NCI-H1436 (cell line): ENCODE measurements around the gene ZNF836.
"Not testable (repeated sequence)": the region's sequence is repeated elsewhere in the genome, so short reads cannot be mapped to it uniquely, and the experiment has no call there.

Experiments used
- DNase-seq: peaks from one replicate; lab custom pipeline; 2025; lab: John Stamatoyannopoulos, UW

The ZNF836 gene

GRCh38 chr19:52171321-52172169 is at the start of gene ZNF836:
ZNF836 (minus strand) TSS chr19:52171621; CDS start chr19:52168072, 3,549 bp downstream.
- DNase-seq, result peak; percentile 93

DNA sequence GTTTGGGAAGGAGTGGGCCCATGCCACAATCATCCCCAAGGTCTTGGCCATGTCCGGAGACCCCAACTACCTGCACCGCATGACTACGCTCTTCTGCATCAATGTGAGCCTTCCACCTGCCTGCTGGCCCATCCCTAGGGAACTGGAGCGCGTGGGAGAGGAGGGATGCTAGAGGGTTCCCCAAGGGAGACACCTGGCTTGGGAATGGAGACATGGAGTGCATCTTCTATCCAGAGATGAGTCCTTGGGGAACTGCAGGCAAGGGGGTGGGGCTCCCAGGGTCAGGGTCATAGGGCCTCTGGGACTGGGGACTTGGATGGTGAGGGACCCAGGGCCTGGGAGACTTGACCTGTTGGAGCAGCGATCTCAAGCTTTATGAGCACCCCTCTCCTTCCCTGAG is 49.6 kb upstream of the ZNF836 start:
- DNase-seq, result no peak

GRCh38 chr19:52219611-52220010 is 48.2 kb upstream of the ZNF836 start:
- no peak for DNase-seq

GRCh38 chr19:52217576-52217975 is 46.2 kb upstream of the ZNF836 start:
- no peak for DNase-seq

DNA sequence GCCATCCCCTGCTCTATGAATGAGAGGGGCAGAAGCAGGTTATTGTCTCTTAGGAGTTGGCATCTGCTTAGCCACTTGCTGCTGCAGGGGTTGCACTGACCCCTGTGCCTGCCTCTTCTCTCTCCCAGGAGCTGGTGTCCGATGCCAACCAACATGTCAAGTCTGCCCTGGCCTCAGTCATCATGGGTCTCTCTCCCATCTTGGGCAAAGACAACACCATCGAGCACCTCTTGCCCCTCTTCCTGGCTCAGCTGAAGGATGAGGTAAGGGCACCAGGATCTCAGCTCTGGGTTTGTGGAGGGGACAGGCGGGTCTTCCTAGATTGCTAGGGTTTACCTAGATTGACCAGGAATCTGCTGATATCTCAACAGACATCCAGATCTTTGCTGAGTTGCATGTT is 45.0 kb upstream of the ZNF836 start:
- no peak for DNase-seq

DNA sequence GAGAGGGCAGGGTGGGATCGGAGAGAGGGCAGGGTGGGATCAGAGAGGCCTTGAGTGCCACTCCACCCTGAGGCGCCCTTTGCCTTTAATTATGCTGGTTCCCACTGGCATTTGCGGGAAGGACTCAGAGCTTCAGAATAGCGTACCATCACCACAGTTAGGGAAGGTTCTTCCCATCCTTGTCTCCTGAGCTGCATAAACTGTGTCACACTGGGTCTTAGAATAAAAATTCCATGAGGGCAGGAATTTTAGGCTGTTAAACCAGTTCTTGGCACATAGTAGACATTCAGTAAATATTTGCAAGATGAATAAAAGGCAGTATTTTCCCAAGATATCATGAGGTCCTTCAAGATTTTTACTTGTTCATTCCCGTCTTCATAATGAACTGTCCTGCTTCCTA is 42.8 kb upstream of the ZNF836 start:
- DNase-seq, result no peak

DNA sequence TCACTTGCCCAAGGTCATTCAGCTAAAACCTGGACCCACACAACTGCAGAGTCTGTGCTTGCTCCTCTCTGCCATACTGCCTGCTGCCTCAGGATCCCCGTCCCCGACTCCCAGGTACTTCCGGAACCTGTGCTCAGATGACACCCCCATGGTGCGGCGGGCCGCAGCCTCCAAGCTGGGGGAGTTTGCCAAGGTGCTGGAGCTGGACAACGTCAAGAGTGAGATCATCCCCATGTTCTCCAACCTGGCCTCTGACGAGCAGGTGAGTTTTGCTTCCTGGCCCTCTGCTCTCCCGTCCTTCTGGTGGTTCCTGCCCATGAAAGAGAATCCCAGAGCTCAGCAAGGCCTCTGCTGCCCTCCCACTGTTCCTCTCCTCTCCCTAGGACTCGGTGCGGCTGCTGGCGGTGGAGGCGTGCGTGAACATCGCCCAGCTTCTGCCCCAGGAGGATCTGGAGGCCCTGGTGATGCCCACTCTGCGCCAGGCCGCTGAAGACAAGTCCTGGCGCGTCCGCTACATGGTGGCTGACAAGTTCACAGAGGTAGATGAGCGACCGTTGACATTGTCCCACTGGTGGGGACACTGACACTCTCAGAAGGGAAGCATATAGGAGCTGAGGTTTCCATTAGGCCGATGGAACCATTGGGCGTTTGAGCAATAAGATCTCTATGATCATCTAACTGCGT is 41.3 kb upstream of the ZNF836 start:
- DNase-seq, result no peak

DNA sequence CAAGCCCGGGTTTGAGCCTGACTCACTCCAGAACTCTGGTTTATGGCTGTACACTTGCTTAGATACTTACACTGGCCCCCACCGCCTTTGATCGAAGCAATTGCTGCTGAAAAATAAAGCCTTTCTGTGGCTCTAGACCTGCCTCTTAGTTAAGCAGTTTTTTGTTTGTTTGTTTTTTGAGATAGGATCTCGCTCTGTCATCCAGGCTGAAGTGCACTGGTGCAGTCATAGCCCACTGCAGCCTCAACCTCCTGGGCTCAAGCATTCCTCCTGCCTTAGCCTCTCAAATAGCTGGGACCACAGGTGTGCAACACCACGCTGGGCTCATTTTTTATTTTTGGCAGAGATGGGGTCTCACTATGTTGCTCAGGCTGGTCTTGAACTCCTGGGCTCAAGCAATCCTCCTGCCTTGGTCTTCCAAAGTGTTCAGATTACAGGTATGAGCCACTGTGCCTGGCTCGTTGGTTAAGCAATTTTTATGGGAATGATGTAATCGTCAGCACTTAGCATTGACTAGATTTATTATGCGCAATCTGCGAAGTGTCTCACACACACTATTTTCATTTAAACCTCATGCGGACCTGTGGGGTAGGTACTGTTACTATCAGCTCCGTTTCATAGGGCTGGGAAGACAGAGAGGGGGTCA is 40.6 kb upstream of the ZNF836 start:
- DNase-seq, result no peak

DNA sequence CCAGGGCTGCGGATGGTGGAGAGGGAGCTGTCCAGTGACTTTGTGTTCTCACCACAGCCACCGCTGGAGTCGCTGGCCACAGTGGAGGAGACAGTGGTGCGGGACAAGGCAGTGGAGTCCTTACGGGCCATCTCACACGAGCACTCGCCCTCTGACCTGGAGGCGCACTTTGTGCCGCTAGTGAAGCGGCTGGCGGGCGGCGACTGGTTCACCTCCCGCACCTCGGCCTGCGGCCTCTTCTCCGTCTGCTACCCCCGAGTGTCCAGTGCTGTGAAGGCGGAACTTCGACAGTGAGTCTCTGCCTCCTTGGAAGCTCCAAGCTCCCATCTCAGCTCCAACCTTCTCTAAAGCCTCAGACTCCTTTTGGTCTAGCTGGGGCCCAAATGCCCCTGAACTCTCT is 39.8 kb upstream of the ZNF836 start:
- DNase-seq, result no peak

- no peak for DNase-seq
Measured at GRCh38 chr19:52206481-52206880, 35.1 kb upstream of the ZNF836 start.

- not testable (repeated sequence) for DNase-seq
Measured at GRCh38 chr19:52200755-52201391, 29.5 kb upstream of the ZNF836 start.

GRCh38 chr19:52200044-52200443 is 28.6 kb upstream of the ZNF836 start:
- no peak for DNase-seq

GRCh38 chr19:52198678-52199077 is 27.3 kb upstream of the ZNF836 start:
- no peak for DNase-seq

DNA sequence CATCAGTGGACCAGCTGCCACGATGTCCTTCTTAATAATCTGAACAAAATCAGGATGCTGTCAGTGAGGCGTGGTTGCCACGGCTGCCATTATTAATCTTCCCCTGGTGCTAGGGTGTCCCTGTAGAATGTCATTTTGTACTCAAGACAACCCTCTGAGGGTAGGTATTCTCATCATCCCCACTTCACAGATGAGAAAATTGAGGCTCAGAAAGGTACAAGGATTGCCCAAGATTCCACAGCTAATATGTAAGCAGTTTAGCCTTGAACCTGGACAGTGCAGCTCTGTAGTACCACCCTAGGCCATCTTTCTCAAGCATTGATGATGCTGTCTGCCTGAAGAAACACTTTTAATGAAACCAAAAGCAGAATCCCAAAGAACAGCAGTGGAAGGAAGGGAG is 26.5 kb upstream of the ZNF836 start:
- no peak for DNase-seq

DNA sequence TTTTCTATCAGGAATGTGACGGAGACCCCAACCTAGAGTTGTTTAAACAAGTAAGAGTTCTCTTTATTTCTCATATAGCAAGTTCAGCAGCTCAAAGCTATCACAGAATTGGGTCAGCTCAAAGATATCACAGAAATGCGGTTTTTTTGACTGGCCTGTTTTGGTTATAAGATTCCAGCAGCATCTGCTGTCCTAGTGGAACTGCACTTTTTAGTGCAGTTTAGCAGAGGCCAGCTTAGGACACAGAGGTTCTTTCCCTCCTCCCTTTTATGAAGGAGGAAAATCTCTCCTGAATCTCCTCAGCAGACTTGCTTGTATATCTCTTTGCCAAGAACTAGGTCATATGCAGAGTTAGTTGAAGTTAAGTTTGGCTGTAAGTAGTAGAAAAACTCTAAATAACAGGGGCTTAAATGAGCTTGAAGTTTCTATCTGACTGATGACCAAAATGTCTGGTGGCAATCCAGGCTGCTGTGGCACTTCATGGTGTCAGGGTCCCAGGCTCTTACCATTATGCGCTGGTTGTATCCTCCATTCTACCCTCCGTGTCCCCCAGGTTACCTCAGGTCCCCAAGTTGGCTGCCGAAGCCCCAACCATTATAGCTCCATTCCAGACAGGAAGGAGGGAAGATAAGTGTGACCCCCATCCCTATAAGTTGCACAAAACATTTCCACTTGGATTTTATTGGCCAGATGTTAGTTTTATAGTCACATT is 25.0 kb upstream of the ZNF836 start:
- no peak for DNase-seq

GRCh38 chr19:52191951-52192350 is 20.5 kb upstream of the ZNF836 start:
- no peak for DNase-seq

GRCh38 chr19:52191389-52191788 is 20.0 kb upstream of the ZNF836 start:
- no peak for DNase-seq

GRCh38 chr19:52190487-52191293 is 19.3 kb upstream of the ZNF836 start:
- no peak for DNase-seq

DNA sequence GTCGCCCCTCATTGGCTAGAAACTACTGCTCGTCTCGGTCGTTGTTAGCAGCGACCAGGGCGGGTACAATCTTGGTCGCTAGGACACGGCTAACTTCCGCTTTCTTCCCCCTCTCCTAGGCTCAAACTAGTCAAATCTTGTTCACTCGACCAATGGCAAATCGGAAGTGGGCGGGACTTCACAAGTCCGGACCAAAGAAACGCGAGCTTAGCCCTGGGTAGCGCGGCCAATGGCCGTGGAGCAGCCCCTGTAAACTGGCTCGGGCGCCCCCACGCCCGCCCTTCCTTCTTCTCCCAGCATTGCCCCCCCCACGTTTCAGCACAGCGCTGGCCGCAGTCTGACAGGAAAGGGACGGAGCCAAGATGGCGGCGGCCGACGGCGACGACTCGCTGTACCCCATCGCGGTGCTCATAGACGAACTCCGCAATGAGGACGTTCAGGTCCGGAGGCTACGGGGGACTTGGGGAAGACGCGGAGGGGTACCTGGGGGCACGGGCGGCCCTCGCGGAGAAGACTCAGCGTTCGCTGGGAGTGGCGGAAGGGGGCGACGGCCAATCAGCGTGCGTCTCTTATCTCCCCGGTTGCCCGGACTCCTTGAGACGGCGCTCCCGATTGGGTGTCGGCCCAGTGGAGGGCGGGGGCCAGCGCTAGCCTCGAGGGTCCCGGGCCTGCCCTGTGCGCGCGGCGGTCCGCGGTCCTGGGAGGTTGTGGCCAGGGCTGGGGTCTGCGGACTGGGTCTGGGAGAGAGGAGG is 18.5 kb upstream of the ZNF836 start, which contains the start of gene PPP2R1A:
TSS of gene PPP2R1A (plus strand) at position 318 of the 752 bp plus-strand sequence. CDS start at position 363, 45 bp downstream.
- peak; percentile 100 for DNase-seq
